SK-N-SH treated with all-trans-retinoic acid at 6 μM for 48 hours (cell line): ENCODE measurements around the gene TRNP1.
"Not testable (repeated sequence)": the region's sequence is repeated elsewhere in the genome, so short reads cannot be mapped to it uniquely, and the experiment has no call there.

Source experiments
- ATAC-seq: fragments of 200-7000 bp; cut with Tn5 transposase; 3 replicates; pipeline ENCODE4 v1.9.1; 2020; ENCODE audit warnings: mild to moderate bottlenecking, moderate library complexity
- ARNTL ChIP-seq: fragments of 450-650 bp; formaldehyde crosslinking; IDR thresholded peaks from 2 replicates; pipeline ENCODE4 v1.5.0; 2020; ENCODE audit warnings: low read depth, mild to moderate bottlenecking, moderate library complexity, borderline replicate concordance
- BACH2 ChIP-seq: fragments of 250-450 bp; sonication (Bioruptor Pico); IDR thresholded peaks from 2 replicates; pipeline ENCODE4 v1.9.0; 2021; ENCODE audit warnings: mild to moderate bottlenecking, borderline replicate concordance
- CREB5 ChIP-seq: fragments of 250-450 bp; sonication (Bioruptor Pico); IDR thresholded peaks from 2 replicates; pipeline ENCODE4 v1.5.1; 2020; ENCODE audit warnings: low read depth, mild to moderate bottlenecking, moderate library complexity
- CSDC2 ChIP-seq: fragments of 250-450 bp; sonication (Bioruptor Pico); IDR thresholded peaks from 2 replicates; pipeline ENCODE4 v1.5.0; 2020; ENCODE audit warnings: mild to moderate bottlenecking, moderate library complexity
- ESRRG ChIP-seq: fragments of 250-450 bp; sonication (Bioruptor Pico); IDR thresholded peaks from 2 replicates; pipeline ENCODE4 v1.6.1; 2021; ENCODE audit warnings: mild to moderate bottlenecking
- ISL1 ChIP-seq: fragments of 250-450 bp; sonication (Bioruptor Pico); IDR thresholded peaks from 2 replicates; pipeline ENCODE4 v2.1.2; 2022; ENCODE audit warnings: mild to moderate bottlenecking, moderate library complexity
- PATZ1 ChIP-seq: fragments of 250-450 bp; sonication (Bioruptor Pico); IDR thresholded peaks from 2 replicates; pipeline ENCODE4 v1.8.0; 2020; ENCODE audit warnings: mild to moderate bottlenecking, moderate library complexity, borderline replicate concordance
- POU6F1 ChIP-seq: fragments of 250-450 bp; sonication (Bioruptor Pico); IDR thresholded peaks from 2 replicates; pipeline ENCODE4 v1.8.0; 2021; ENCODE audit warnings: low read depth, mild to moderate bottlenecking, moderate library complexity, borderline replicate concordance
- RARB ChIP-seq: fragments of 250-450 bp; sonication (Bioruptor Pico); IDR thresholded peaks from 2 replicates; pipeline ENCODE4 v1.8.0; 2021; ENCODE audit warnings: mild to moderate bottlenecking, moderate library complexity
- SNAI2 ChIP-seq: fragments of 250-450 bp; sonication (Bioruptor Pico); IDR thresholded peaks from 2 replicates; pipeline ENCODE4 v1.5.0; 2020; ENCODE audit warnings: mild to moderate bottlenecking, moderate library complexity
- TCF4 ChIP-seq: fragments of 250-450 bp; sonication (Bioruptor Pico); IDR thresholded peaks from 2 replicates; pipeline ENCODE4 v1.8.0; 2021; ENCODE audit warnings: mild to moderate bottlenecking, moderate library complexity, borderline replicate concordance
- TOX ChIP-seq: fragments of 250-450 bp; sonication (Bioruptor Pico); IDR thresholded peaks from 2 replicates; pipeline ENCODE4 v1.8.0; 2021; ENCODE audit warnings: mild to moderate bottlenecking, moderate library complexity, borderline replicate concordance
- TSHZ2 ChIP-seq: fragments of 250-450 bp; sonication (Bioruptor Pico); IDR thresholded peaks from 2 replicates; pipeline ENCODE4 v1.5.0; 2020; ENCODE audit warnings: mild to moderate bottlenecking, moderate library complexity
- ZC3H10 ChIP-seq: fragments of 250-450 bp; sonication (Bioruptor Pico); IDR thresholded peaks from 2 replicates; pipeline ENCODE4 v1.5.1; 2021; ENCODE audit warnings: mild to moderate bottlenecking, moderate library complexity
- ZFP3 ChIP-seq: fragments of 250-450 bp; sonication (Bioruptor Pico); IDR thresholded peaks from 2 replicates; pipeline ENCODE4 v1.5.0; 2020; ENCODE audit warnings: mild to moderate bottlenecking, moderate library complexity
- ZNF565 ChIP-seq: fragments of 450-650 bp; formaldehyde crosslinking; conservative IDR thresholded peaks from 2 replicates; pipeline ENCODE4 v1.5.0; 2020; ENCODE audit warnings: low read depth, mild to moderate bottlenecking, moderate library complexity
- ZNF70 ChIP-seq: fragments of 450-650 bp; formaldehyde crosslinking; IDR thresholded peaks from 2 replicates; pipeline ENCODE4 v1.5.0; 2020; ENCODE audit warnings: mild to moderate bottlenecking, moderate library complexity
- ZNF8 ChIP-seq: fragments of 450-650 bp; formaldehyde crosslinking; IDR thresholded peaks from 2 replicates; pipeline ENCODE4 v1.5.0; 2020; ENCODE audit warnings: mild to moderate bottlenecking, moderate library complexity

TRNP1 gene

GRCh38 chr1:26983863-26984262, 9.6 kb upstream of the TRNP1 start:
- ATAC-seq, result no peak; the same call in 2 of the 3 replicates
- TF ChIP-seq RARB (CRISPR knock-in tag), result no peak
- TF ChIP-seq ZNF8 (CRISPR knock-in tag), result no peak
- no peak for TF ChIP-seq CSDC2 (CRISPR knock-in tag)
- no peak for TF ChIP-seq ISL1
- TF ChIP-seq TCF4 (CRISPR knock-in tag), result no peak
- no peak for TF ChIP-seq ESRRG (CRISPR knock-in tag)

- TF ChIP-seq RARB (CRISPR knock-in tag) (no peak), ZNF70 (no peak), POU6F1 (CRISPR knock-in tag) (no peak), ARNTL (CRISPR knock-in tag) (no peak), TOX (CRISPR knock-in tag) (no peak), ZC3H10 (CRISPR knock-in tag) (no peak)
- no peak for ATAC-seq
These were observed 9.2 kb upstream of the TRNP1 start for GRCh38 chr1:26984291-26984690.

- TF ChIP-seq PATZ1 (CRISPR knock-in tag) (no peak), ZFP3 (CRISPR knock-in tag) (no peak), ZC3H10 (CRISPR knock-in tag) (no peak), TSHZ2 (CRISPR knock-in tag) (no peak), ZNF565 (CRISPR knock-in tag) (no peak), CSDC2 (CRISPR knock-in tag) (no peak), ISL1 (no peak), ZNF8 (CRISPR knock-in tag) (no peak), BACH2 (CRISPR knock-in tag) (no peak), CREB5 (CRISPR knock-in tag) (no peak), SNAI2 (CRISPR knock-in tag) (no peak), ARNTL (CRISPR knock-in tag) (no peak), ZNF70 (no peak), ESRRG (CRISPR knock-in tag) (no peak)
- no peak for ATAC-seq
These were observed 6.8 kb upstream of the TRNP1 start for GRCh38 chr1:26986658-26987057.

GRCh38 chr1:26989403-26990109, 3.9 kb upstream of the TRNP1 start:
- ATAC-seq, result not testable (repeated sequence)
